GM13977 (cell line): ENCODE data around the gene HEPHL1.

Source experiments
- DNase-seq: peaks from one replicate; pipeline ENCODE4 v3.0.0; 2012; ENCODE audit warnings: low spot score
- CTCF ChIP-seq: IDR thresholded peaks from 2 replicates; pipeline ENCODE4 v1.5.1; 2012; ENCODE audit warnings: mild to moderate bottlenecking, control low read depth; ENCODE audit not compliant: insufficient read depth; ENCODE audit errors: extremely low read depth, missing control alignments
- in situ Hi-C: fragments of 300-500 bp; cut with MboI; formaldehyde crosslinking; loops from one replicate; pipeline ENCODE4 v1.12.0; 2022; ENCODE audit warnings: low sequenced_read_pairs, low pct_unique_long_range_greater_than_20kb, mixed read lengths, inconsistent platforms; ENCODE audit not compliant: unreplicated experiment

The HEPHL1 gene

GRCh38 chr11:94100253-94100652 lies 79.1 kb downstream of the HEPHL1 start:
- DNase-seq = no peak
- no peak for TF ChIP-seq CTCF
- in situ Hi-C loops = no loop called here

- TF ChIP-seq CTCF = no peak
- DNase-seq = no peak
- in situ Hi-C loops = no loop called here
These were observed 82.3 kb downstream of the HEPHL1 start for GRCh38 chr11:94103471-94103870.

- DNase-seq = no peak
- TF ChIP-seq CTCF = no peak
- in situ Hi-C loops = no loop called here
These were observed 83.6 kb downstream of the HEPHL1 start for GRCh38 chr11:94104734-94105133.

- in situ Hi-C loops = no loop called here
- no peak for DNase-seq
- TF ChIP-seq CTCF = no peak
These were observed 85.6 kb downstream of the HEPHL1 start for GRCh38 chr11:94106716-94107115.

- in situ Hi-C loops = no loop called here
- no peak for TF ChIP-seq CTCF
- no peak for DNase-seq
These were observed 86.2 kb downstream of the HEPHL1 start for GRCh38 chr11:94107363-94107762.

GRCh38 chr11:94111241-94111640 lies 90.1 kb downstream of the HEPHL1 start:
- TF ChIP-seq CTCF = no peak
- in situ Hi-C loops = no loop called here
- DNase-seq = no peak

- in situ Hi-C loops = no loop called here
- DNase-seq = no peak
- TF ChIP-seq CTCF = no peak
These were observed 90.5 kb downstream of the HEPHL1 start for GRCh38 chr11:94111660-94112059.
